ENCODE data around the gene SOX15.

GRCh38 chr17:7574176-7574953 lies 15.5 kb downstream of the SOX15 start:
- no peak for TF ChIP-seq POLR2A (IDR thresholded peaks at IDR 0.05; ENCODE audit: low read depth, low read length)
- TF ChIP-seq CTCF (conservative IDR thresholded peaks at IDR 0.05; ENCODE audit: low read depth, low read length) = no peak
- TF ChIP-seq ELK1 (IDR thresholded peaks at IDR 0.05; ENCODE audit: borderline replicate concordance, low read depth, low read length) = no peak
- no peak for TF ChIP-seq FOS (IDR thresholded peaks at IDR 0.05; ENCODE audit: low read depth, low read length)
